ENCODE data around the gene CYGB. TPM values are rescaled to one million over a fixed set of nuclear protein-coding genes. Genes with fewer than 3 reads are reported as not detected.

The CYGB gene
- total RNA-seq, 1 donor, result 11.7 TPM

DNA sequence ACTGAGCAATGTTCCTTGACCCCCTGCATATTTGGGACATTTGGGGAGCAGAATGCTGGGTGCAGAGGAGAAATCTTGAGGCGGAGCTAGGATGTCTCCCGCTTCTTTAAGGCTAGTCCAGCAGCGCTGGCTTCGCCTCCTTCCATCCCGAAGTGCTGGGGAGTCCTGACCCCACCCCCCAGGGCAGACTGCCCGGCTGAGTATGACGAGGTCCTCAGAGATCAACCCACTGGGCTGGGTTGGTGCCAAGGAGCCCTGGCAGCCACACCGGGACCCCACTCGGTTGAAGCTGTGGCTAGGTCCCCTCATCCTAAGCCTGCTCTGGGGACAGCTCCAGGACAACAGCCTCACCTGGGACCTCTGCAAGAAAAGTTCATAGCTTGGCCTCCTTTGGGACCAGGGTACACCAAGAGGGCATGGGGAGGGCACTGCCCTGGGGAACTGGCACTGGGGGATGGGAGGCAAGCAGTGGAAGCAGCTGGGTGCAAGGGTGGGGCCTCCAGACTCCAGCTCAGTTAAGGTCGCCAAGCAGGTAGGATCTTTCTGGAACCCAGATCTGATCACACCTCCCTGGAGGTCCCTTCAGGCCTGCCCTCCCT, 47.3 kb downstream of the CYGB start:
- DNase-seq (ENCODE audit: low read depth), result no peak
- TF ChIP-seq, protein P1, sequence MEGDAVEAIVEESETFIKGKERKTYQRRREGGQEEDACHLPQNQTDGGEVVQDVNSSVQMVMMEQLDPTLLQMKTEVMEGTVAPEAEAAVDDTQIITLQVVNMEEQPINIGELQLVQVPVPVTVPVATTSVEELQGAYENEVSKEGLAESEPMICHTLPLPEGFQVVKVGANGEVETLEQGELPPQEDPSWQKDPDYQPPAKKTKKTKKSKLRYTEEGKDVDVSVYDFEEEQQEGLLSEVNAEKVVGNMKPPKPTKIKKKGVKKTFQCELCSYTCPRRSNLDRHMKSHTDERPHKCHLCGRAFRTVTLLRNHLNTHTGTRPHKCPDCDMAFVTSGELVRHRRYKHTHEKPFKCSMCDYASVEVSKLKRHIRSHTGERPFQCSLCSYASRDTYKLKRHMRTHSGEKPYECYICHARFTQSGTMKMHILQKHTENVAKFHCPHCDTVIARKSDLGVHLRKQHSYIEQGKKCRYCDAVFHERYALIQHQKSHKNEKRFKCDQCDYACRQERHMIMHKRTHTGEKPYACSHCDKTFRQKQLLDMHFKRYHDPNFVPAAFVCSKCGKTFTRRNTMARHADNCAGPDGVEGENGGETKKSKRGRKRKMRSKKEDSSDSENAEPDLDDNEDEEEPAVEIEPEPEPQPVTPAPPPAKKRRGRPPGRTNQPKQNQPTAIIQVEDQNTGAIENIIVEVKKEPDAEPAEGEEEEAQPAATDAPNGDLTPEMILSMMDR (IDR thresholded peaks at IDR 0.05; ENCODE audit: insufficient read depth, low read depth, low read length), result no peak

DNA sequence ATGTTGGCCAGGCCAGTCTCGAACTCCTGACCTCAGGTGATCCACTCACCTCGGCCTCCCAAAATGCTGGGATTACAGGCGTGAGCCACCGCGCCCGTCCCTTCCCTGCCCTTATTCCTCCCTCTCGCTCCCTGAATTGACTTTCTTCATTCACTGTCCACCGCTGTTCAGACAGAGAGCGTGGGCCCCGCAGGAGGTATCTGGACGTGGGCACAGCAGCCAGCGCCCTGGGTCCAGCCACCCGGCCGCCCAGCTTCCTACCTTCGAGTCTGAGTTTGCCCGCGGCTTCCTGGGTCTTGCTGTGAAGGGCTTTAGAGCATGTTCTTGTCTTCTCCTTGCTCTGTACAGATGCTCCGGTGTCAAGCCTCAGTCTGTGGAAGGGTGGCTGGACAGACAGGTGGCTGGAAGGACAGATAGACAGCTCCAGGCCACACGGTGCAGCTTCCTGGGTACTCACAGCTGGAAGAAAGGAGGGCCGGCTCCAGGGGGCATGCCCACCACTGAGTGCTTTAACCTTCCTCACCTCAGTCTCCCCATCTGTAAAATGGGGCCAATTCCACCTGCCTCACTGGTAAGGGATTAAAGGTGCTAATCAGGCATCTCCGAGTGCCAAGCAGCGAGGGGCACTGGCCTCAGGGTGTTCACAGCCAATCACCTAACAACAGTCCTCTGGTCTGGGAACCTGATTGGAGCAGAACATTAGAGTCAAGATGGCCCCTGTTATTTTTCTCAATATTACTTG, 49.9 kb downstream of the CYGB start:
- no peak for DNase-seq (ENCODE audit: low read depth)
- TF ChIP-seq, protein P1 (IDR thresholded peaks at IDR 0.05; ENCODE audit: insufficient read depth, low read depth, low read length), result no peak
- no peak overlapping the region for H3K4me3 ChIP-seq (ENCODE audit: low read depth, low read length)

More for the DNA sequence above, 47.3 kb downstream of the CYGB start:
- H3K4me3 ChIP-seq (ENCODE audit: low read depth, low read length), result no peak overlapping the region

DNA sequence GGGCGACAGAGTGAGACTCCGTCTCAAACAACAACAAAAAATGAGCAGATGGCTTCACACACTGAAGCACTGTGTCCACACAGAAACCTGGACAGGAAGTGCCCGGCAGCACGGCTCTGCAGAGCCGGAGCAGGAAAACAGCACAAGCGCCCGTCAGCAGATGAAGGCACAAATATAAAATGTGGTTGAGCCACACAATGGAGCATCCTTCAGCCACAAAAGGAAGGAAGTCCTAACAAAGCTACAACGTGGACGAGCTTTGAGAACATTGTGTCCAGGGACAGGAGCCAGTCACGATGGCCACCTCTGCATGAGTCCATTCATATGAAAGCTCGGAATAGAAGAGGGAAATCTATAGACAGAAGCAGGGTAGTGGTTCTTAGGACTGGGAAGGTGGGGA, 51.9 kb downstream of the CYGB start:
- TF ChIP-seq, protein P1 (IDR thresholded peaks at IDR 0.05; ENCODE audit: insufficient read depth, low read depth, low read length), result no peak

DNA sequence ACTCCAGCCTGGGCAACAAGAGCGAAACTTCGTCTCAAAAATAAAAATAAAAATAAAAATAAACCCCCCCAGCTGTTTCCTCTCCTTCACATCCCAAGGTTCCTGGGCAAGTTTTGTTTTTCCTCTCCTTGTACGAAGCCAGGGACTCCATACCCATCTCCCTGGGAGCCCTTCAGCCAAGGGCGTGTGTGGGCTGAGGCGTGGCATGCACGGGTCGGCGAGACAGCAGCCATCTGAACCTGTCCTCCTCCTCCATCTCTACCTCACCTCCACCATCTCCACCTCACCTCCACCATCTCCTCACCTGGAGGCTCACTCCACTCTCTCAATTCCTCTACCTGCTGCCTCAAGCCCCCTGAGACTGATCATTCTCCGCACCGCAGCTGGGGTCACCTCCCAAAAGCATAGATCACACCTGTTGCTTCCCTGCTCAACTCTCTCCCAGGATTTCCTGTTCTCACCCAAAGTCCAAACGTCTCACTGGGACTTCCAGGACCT, 53.2 kb downstream of the CYGB start:
- TF ChIP-seq, protein P1 (IDR thresholded peaks at IDR 0.05; ENCODE audit: insufficient read depth, low read depth, low read length), result no peak
- no peak overlapping the region for H3K4me3 ChIP-seq (ENCODE audit: low read depth, low read length)
- no peak for DNase-seq (ENCODE audit: low read depth)

More for the DNA sequence above, 51.9 kb downstream of the CYGB start:
- H3K4me3 ChIP-seq (ENCODE audit: low read depth, low read length), result no peak overlapping the region
- no peak for DNase-seq (ENCODE audit: low read depth)

DNA sequence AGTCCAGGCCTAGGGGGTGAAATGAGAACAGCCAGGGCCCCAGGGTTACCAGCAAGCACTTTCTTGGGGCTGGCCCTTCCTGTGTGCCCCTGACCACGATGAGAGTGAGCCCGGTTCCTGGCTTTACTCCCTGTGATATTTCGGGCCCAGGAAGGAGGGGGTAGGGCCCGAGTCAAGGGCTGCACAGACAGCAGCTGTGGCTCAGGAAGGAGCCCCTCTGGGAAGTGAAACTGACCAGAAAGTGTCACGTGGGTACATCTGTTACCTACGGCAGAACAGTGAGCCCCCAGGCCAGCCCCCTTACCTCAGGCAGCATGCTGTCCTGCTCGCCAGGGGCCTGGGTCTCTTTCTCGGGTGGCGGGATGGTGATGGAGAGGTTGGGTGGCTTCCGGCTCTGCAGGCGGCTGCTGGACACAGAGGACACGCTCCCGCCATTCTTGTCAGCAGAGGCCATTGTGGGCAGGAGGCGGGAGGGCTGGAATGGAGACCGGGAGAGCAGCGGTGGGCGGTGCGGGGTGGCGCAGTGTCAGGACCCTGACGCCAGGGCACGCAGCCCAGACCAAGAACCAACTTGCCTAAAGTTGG, 56.3 kb downstream of the CYGB start:
- no peak for DNase-seq (ENCODE audit: low read depth)
- no peak overlapping the region for H3K4me3 ChIP-seq (ENCODE audit: low read depth, low read length)
- TF ChIP-seq, protein P1 (IDR thresholded peaks at IDR 0.05; ENCODE audit: insufficient read depth, low read depth, low read length), result no peak

DNA sequence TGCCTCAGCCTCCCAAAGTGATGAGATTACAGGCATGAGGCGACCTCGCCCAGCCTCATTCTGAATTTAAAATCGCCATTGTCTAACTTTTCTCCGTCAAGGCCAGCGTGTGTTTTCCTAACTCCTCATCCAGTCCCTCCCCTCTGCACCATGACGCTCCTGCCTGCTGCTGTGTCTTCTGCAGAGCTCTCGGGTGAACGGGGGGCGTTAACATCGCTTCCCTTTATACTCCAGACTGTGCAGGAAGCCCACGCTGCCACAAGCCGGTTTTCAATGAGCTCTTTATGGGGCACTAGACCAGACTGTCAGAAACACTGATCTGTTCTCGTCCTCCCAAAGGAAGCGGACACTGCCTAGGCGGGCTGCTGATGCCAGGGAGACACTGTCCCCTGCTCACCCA, 56.9 kb downstream of the CYGB start:
- TF ChIP-seq, protein P1 (IDR thresholded peaks at IDR 0.05; ENCODE audit: insufficient read depth, low read depth, low read length), result no peak
- no peak for DNase-seq (ENCODE audit: low read depth)
- H3K4me3 ChIP-seq (ENCODE audit: low read depth, low read length), result no peak overlapping the region

Measured in fibroblast of villous mesenchyme (primary cell).